ENCODE results near the gene DKK3.

Gene DKK3

DNA sequence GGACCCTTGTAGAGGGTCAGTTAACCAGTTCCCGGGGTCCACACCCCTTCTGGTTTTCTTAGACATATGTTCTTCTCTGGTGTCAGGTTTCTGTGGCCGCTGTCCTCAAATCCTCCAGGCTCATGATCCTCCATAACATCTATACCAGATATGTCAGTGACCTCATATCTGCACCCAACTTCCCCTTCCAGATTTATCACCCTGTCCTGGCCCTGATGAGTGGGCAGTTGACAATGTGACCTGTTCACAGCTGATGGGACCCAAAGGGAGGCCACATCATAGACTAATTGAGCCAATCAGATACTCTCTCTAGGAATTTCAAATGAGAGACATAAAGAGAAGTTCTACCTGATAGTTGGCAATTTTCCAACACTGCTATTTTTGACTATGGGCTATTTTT lies 5.1 kb downstream of the DKK3 start:
- no peak for DNase-seq

DNA sequence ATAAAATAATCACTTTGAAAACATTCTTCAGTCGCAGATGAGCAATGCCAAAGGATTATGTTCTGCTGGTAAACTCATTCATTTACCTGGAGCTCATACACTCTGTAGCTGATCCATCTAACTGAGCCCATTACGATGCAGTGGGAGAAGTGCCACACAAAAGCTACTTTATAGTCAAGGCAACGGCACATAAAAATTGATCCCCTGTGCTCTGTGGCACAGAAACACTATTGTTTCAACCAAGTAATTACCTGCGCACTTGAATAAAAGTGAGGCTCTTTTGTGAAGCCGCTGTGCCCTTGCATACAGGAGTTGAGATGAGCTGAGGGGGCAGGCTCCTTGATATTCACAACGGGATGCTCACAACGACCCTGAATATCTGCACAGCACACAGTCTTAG lies 7.2 kb downstream of the DKK3 start:
- DNase-seq, result no peak

DNA sequence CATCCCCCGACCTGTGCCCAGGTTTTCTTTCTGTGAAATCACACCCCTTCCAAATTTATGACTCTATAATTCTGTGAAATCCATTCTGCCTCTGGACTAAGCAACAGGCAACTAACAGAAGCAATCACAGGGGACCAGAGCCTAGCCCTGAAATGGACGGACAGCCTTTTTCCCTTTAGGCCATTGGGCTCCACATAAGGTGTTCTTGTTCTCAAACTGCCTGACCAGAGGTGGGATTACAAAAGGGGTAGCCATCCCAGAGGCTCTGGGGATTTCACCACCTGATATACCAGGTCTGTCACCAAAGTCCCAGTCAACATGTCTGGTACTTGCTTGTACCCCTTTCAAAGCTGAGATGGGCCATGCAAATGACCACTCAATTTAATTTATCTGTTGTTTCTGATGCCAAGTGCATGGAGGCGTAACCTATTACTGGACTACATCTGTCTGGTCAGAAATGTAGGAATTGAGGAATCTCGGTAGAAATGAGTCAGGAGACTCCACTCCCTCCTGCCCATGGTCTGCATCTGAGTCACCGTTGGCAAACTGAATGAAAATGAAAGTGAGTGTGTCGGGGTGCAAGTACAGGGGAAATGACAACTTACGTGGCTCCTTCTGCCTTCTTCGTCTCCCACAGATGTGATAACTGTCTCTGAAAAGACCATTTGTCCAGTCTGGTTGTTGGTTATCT lies 10.2 kb downstream of the DKK3 start:
- no peak for DNase-seq

GRCh38 chr11:11997049-11997322 lies 11.4 kb downstream of the DKK3 start:
- DNase-seq, result no peak

DNA sequence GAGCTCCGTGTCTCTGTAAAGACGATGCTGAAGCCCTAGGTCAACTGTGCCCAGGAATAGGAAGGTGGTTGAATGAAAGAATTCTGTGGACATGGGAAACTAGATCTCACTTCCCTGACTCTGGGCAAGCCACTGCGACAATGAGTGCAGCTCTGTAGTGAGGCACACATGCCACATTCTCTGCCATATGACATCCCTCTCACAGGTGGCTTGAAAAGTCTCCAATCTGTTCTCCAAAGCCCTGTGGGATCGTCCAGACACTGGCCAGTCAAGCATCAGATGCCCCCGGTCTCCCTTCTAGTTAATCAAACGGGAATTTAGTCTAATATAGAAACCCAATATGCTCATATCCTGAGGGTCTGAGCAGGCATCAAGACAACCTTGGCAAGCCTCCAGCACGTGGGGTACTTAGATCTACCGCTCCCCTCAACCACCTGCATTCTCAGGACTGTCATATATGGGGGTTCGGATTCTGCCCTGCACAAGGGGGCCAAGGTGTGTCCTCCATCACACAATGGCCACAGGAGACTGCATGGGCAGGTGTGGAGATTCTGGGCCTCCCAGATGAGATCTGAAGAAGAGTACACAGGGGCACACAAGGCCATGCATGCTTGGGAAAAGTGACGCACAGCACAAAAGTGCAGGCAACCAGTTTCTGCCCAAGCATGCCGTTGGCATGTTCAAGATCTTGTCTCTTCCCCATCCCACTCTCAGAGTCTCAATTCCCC lies 11.9 kb downstream of the DKK3 start:
- no peak for DNase-seq

DNA sequence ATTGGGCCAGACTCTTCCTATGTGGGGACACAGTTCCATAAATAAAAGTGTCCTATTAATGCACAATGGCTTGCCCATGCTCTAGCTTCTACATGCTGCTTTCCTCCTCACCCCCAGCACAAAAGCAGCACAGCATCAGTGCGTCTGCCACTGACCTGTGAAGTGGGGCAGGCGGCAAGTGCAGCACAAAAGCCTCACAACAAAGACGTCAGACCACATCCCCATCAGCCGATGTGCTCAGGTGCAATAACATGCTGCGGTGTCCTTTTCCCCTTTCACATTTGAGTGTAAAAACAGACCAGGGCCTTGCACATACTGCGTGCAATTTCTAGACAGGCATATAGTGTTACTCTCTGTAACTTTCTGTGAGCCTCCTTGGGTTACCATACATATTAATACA lies 12.8 kb downstream of the DKK3 start:
- DNase-seq, result no peak

DNA sequence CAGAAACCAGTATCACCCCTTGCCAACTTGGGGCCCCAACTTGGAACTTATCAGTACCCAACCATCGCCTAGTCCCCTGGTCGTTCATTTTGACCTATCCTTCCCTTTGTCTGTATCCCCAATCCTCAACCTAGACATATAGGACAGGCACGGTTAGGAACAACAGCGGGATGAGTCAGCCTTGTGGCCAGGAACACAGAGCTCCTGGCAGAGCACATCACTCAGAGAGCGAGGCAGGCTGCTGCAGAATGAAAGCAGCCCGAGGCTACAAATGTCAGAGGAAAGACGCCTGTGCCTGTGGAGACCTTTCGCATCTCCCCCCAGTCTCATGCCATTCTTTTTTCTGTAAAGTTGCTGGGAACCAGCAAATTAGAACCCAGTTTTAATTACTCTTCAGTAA lies 14.6 kb downstream of the DKK3 start:
- DNase-seq, result no peak

DNA sequence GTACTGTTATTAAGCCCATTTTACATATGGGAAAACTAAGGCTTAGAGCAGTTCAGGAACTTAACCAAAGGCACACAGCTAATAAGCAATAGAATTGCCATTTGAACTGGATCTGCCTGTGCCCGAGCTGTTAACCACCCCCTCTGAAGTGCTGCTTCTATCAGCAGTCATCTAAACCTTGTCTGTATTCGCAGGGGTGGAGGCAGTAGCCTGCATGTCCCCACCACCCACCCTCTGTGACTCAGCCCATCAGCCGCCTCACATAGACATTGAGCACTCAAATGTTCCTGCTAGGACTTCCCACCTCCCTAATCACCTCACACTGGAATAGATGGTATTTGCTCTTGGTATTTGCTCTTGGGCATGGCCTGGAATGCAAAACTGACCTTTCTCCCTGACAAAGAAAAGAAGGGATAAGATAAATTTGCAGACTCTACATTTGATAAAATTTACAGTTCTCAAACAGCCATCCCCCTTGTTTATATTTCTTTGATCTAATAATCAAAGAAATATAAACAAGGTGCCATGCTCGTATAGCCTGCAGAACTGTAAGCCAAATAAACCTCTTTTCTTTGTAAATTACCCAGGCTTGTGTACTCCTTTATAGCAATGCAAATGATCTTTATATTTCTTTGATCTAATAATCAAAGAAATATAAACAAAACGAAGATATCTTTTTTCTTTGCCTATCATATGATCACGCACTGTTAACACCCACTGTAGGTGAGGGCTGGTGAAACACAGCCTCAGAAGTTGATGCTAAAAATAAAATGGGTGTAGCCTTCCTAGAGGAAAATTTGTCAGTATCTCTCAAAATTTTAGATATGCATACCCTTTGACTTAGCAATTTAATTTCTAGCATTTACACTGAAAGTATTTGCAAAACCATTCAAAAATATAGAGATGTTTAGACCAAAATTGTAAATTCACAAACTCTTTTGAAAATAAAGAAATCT lies 15.9 kb downstream of the DKK3 start:
- no peak for DNase-seq

DNA sequence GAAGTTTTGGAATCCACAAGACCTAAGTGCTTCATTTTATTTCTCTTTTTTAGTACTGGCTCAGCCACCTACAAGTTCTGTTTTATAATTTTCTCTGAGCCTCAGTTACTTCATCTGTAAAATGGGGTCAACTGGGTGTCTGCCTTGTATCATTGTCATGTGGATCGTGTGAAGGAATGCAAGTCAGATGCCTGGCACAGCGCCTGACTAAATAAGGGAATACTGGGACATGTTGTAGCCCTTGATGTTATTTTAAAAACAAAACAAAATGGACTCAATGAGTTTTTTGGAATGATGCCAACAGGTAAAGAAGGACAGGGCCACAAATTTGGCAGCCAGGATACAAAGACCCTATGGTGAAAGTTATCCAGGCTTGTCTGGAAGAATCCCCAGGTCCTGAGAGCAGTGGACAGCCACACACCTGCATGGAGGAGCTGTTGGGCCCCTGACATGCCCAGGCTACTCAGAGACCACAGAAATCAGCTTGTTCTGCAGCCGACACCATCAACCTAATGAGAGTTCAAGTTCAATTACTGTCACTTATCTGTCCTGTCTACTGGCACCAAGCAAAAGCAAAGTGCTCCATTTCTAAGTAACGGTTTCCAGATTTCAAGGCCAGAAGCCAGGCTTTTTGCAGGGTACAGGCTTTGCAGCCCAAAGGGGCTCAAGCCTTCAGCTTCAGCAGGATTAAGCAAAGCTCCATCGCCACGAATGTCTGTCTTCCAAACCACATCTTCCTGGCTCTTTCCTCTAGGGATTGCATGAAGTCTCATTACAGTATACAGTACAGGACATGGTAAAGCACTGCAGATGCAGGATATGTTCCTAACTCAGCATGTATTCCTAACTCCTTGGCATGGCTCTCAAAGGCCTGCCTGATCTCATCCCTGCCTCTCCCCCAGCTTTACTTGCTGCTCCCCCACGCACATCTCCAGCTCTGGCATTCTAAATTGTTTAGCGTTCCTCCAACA lies 18.4 kb downstream of the DKK3 start:
- no peak for DNase-seq

- no peak for DNase-seq
Measured at GRCh38 chr11:11988681-11989261, 19.7 kb downstream of the DKK3 start.

- DNase-seq, result no peak
Measured at GRCh38 chr11:11988099-11988651, 20.3 kb downstream of the DKK3 start.

GRCh38 chr11:11987503-11988022 lies 20.9 kb downstream of the DKK3 start:
- no peak for DNase-seq

DNA sequence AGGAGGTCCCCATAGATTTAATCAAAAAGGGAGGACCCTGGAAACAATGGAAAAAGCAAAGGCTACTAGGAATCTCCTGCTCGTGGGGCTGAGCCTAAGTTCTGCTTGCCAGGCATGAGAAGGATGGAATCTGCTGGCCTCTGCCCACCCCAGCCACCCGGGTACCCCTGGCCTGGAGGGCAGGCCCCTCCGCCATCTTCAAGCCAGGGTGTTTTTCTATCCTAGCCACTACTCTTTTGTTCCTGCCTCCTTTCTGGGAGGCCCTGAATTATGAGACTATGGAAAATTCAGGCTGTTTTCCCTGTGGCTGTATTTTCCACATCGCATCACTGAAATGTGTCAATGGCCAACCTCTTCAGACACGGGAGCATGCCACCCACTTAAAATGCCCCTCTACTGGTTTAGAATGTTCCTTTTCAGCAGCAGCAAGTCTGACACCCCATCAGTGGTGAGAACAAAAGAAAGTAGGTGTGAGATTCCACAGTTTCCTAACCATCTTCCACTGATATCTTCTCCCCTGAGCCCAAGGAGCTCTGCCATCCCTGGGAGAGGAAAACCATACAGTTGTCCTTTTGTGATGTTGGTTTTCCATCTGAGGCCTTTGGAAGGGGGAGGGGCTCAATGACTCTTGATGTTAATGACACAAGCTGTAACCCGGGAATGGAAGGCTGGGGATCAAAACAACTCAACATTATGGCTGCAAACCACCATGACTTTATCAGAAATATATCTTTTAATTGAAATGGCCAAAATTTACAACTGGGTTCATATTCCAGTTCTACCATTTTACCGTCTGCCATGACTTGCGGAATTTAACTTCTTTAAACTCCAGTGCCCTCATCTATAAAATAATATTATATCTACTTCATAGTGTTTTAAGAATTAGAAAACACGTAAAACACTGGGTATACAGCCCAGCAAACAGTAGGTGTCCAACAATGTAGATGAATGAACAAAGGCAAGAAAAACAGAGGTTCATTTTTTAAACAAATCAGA lies 22.2 kb downstream of the DKK3 start:
- DNase-seq, result no peak

GRCh38 chr11:11985016-11985715 lies 23.3 kb downstream of the DKK3 start:
- DNase-seq, result no peak

DNA sequence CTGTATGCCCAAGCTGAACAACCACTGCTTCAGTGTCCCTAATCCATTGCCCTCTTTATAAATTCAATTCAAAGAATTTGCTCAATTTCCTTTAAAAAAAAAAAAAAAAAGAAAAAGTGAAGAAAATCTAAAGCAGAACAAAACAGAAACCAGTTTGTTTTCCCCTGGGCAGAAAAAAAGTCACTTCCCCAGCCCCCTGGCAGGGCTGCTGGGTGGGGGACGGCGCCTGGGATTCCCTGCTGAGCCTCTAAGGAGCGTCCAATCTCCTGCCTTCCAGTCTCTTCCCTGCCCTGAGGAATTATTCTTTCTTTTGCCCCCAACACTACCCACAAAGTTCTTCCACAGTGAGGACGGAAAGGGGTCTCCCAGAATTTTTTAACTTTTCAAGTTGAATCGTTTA lies 23.9 kb downstream of the DKK3 start:
- no peak for DNase-seq

GRCh38 chr11:11983427-11983826 lies 25.0 kb downstream of the DKK3 start:
- DNase-seq, result no peak

DNA sequence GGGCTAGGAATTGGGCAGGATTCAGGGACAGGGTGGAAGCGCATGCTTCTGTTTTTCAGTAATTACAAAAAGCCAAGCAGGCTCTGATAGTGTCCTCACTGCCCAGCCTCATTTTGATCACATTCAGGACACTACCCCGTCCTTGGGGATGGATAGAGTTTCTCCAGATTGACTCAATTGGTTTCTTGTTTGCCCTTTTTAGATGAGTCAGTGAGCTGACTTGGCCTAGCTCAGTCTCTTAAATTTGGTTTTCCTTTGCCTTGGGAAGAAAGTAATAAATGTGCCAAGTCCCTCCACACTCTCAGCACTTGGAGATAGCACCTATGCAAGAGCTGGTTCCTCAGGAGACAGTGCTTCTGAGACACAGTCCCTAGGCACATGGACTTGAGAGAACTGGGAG lies 25.5 kb downstream of the DKK3 start:
- no peak for DNase-seq

DNA sequence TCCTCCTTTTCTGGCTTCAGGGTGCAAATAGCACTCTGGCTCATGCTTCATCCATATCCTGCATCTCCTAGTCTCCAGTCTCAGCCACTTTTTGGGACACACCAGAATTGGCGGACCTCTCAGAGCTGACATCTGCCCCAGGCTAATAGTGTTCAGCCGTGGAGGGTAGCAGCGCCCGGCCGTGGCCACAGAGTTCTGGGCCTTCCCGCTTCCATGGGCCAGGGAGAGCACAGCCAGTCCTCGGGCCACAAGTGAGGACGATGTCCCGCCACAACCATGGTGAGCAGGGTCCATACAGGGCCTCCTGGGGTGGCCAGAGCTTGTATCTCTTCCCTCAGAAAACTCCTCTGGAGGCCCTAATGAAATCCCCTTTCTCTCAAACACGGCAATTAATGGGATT lies 26.0 kb downstream of the DKK3 start:
- no peak for DNase-seq

- DNase-seq, result no peak
Measured at GRCh38 chr11:11981840-11982239, 26.6 kb downstream of the DKK3 start.

GRCh38 chr11:11981364-11981763 lies 27.1 kb downstream of the DKK3 start:
- DNase-seq, result no peak

Measured in activated effector memory CD4-positive, alpha-beta T cell treated with Interleukin-2 at 50 U/mL for 16 hours (primary cell).